NCI-H2081 treated with DMSO at 0.1 percent for 48 hours (cell line): ENCODE results near the gene RPP25L.

Experiments
- DNase-seq: peaks from one replicate; lab custom pipeline; 2025; lab: John Stamatoyannopoulos, UW

The RPP25L gene

GRCh38 chr9:34568774-34569173 is 43.1 kb downstream of the RPP25L start:
- no peak for DNase-seq

- no peak for DNase-seq
Measured at GRCh38 chr9:34568133-34568532, 43.8 kb downstream of the RPP25L start.

GRCh38 chr9:34566972-34567371 is 44.9 kb downstream of the RPP25L start:
- DNase-seq: no peak

- DNase-seq: no peak
Measured at GRCh38 chr9:34566322-34566721, 45.6 kb downstream of the RPP25L start.

- DNase-seq: no peak
Measured at GRCh38 chr9:34565856-34566255, 46.0 kb downstream of the RPP25L start.

- no peak for DNase-seq
Measured at GRCh38 chr9:34564617-34565016, 47.3 kb downstream of the RPP25L start.

- no peak for DNase-seq
Measured at GRCh38 chr9:34563262-34563661, 48.6 kb downstream of the RPP25L start.

- no peak for DNase-seq
Measured at GRCh38 chr9:34562135-34562745, 49.7 kb downstream of the RPP25L start.

GRCh38 chr9:34560599-34561214 is 51.2 kb downstream of the RPP25L start:
- no peak for DNase-seq
